LNCaP clone FGC (cell line): ENCODE measurements around the gene MBNL2.

Source experiments
- DNase-seq: peaks from one replicate; pipeline ENCODE4 v3.0.0-alpha.2; 2011; ENCODE audit warnings: low read depth
- H3K4me3 ChIP-seq: 2 replicates; pipeline ENCODE4 v1.5.1; 2011; ENCODE audit warnings: mild to moderate bottlenecking, low read depth, low read length, control low read depth
- TF ChIP-seq, protein P1 (sequence below): IDR thresholded peaks from 2 replicates; pipeline ENCODE4 v1.5.1; 2012; ENCODE audit warnings: mild to moderate bottlenecking; ENCODE audit not compliant: control insufficient read depth, insufficient read depth; ENCODE audit errors: extremely low read depth

MBNL2 gene

DNA sequence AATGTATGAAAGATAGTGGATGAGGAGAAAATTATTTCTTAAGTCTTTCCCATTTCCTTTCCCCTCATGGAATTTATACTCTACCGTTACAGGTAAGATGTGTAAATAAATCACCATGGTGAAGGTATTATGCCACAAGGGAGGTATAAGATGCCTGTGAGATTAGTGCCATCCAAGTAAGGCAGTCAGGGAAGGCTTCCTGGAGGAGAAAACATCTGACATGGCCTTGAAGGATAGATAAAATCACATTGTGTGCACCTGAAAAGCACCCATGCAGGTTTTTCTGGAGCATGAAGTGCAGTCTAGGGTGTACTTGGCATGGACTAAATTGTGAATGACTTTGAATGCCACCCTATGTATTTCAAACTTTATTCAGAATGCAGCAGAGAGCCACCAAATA is 15.3 kb downstream of the MBNL2 start:
- no peak overlapping the region for H3K4me3 ChIP-seq
- TF ChIP-seq, protein P1, sequence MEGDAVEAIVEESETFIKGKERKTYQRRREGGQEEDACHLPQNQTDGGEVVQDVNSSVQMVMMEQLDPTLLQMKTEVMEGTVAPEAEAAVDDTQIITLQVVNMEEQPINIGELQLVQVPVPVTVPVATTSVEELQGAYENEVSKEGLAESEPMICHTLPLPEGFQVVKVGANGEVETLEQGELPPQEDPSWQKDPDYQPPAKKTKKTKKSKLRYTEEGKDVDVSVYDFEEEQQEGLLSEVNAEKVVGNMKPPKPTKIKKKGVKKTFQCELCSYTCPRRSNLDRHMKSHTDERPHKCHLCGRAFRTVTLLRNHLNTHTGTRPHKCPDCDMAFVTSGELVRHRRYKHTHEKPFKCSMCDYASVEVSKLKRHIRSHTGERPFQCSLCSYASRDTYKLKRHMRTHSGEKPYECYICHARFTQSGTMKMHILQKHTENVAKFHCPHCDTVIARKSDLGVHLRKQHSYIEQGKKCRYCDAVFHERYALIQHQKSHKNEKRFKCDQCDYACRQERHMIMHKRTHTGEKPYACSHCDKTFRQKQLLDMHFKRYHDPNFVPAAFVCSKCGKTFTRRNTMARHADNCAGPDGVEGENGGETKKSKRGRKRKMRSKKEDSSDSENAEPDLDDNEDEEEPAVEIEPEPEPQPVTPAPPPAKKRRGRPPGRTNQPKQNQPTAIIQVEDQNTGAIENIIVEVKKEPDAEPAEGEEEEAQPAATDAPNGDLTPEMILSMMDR: no peak
- no peak for DNase-seq

DNA sequence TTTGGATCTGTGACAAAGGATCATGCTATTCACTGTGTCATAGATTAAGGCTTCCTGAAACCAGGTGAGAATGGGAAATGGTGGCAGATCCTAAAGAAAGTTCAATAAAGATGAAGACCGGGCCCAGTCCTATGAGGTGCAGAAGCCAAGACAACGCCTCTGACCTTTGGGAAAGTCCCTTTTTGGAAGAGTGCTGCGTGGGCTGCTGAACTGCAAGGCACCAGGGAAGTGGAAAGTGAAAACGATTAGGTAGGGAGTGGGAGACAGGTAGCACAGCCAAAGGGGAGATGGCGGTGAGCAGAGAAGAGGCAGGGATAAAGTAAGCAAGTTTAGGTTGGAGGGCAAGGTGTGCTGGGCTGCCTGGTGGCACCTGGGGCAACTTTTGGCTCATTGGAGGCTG is 16.3 kb downstream of the MBNL2 start:
- DNase-seq: no peak
- TF ChIP-seq, protein P1: no peak
- H3K4me3 ChIP-seq: no peak overlapping the region

DNA sequence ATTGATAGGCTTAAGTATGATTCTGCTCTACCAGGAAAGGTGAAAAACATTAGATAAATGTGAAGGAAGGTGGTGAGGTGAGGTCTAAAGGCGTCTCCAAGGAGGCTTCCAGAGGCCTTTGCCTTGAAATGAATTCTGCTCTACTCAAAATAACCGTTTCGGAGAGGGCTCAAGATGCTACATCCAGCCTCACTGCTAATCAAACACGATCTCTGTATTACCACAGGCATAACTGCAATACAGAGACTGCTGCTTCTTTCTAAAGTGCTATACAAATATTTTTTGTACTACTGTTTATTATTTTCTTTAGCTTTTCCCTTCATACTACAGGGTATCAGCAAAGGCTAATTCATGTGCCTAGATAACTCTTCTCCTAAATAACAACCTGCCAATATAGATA is 16.8 kb downstream of the MBNL2 start:
- TF ChIP-seq, protein P1: no peak
- no peak for DNase-seq
- H3K4me3 ChIP-seq: no peak overlapping the region

DNA sequence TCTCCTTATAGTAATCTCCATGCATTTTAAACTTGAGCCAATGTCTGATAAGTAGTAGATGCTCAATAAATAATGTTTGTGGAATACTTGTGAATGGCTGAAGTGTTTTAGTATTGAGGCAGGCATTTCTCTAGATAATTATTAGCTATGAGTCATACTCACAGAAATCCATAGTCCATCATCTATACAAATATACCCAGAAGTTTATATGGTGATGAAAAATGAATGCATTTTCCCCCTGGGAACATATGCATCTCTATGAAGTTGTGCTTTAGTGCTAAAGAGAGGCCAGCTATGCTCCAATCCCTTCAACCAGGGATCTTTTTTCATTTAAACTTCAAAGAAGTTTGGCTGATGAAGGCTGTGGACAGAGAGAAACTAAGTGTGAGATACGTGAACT is 17.2 kb downstream of the MBNL2 start:
- no peak for DNase-seq
- TF ChIP-seq, protein P1: no peak
- no peak overlapping the region for H3K4me3 ChIP-seq

GRCh38 chr13:97239943-97240787 is 18.0 kb downstream of the MBNL2 start:
- H3K4me3 ChIP-seq: no peak overlapping the region
- TF ChIP-seq, protein P1: no peak
- DNase-seq: no peak

- no peak for DNase-seq
- no peak overlapping the region for H3K4me3 ChIP-seq
- TF ChIP-seq, protein P1: no peak
These were observed 18.9 kb downstream of the MBNL2 start for GRCh38 chr13:97240788-97241734.
